Measurements from ENCODE around the gene MFAP2. TPM values are rescaled to one million over a fixed set of nuclear protein-coding genes. Genes with fewer than 3 reads are reported as not detected.

The MFAP2 gene
- total RNA-seq, 1 donor, result not detected

DNA sequence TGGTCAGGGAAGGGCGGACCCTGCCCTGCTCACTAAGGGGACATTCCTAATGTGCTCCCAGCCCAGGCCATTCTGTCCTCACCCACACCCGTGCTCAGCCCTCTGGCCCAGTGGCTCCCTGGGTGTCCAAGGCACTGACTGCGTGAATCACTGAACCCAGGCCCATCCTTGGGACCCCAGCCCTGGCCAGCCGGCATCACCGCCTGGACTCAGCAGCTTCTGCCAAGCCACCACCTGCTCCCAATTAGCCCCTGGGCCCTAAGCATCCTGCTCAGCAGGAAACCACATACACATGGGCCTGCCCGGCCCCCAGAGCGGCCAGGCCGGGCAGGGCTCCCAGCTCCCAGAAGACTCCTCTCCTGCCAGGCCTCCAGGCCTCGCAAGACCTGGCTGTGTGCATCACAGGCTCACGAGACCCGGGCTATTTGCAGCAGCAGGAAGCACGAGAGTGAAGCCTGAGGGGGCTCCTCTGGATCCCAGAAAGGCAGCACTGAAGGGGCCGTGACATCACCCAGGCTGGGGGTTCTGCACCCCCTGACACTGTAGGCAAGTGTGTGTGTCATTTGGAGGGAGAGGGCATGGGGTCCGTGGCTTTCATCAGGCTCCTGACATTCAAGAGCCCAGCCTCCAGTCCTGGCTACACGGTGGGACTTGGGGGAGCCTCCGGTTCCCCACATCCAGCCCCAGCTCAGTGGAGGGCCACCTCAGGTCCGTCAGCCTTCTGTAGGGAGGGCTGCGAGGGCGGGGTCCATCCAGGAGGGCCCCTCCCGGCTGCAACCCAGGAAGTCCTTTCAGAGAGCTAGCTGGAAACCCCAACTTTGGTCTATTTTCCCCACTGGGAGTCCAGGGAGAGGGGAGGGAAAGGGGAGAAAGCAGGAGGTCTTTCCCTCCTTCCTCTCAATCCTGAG lies 1.6 kb downstream of the MFAP2 start:
- H3K4me3 ChIP-seq (ENCODE audit: low read length), result no peak overlapping the region
- no peaks in the 10 kb centered on the region for H3K4me1 ChIP-seq (ENCODE audit: insufficient read depth, low read length)
- no peaks in the 10 kb centered on the region for H3K9me3 ChIP-seq (ENCODE audit: low read depth, low read length)
- H3K27me3 ChIP-seq (ENCODE audit: insufficient read depth, low read length), result peaks cover 16% of the 10 kb centered on the region

DNA sequence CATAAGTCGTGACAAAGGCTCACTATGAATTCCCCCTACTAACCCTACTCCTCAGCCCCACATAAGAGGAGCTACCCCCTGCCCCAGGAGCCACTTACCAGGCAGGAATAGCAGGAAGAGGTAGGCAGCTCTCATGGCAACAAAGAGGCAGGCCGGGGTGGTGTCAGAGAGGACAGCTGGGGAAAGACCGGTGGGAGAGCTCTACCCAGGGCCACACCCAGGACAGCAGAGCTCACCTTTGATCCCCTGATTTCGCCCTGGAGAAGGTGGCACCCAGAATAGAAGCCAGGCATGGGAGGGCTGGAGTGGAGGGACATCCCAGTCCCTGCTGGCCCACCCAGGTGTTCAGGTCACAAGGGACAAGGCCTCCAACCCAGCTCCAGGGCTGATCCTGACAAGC lies 2.3 kb downstream of the MFAP2 start:
- no peaks in the 10 kb centered on the region for H3K9me3 ChIP-seq (ENCODE audit: low read depth, low read length)
- no peak overlapping the region for H3K4me3 ChIP-seq (ENCODE audit: low read length)
- peaks cover 16% of the 10 kb centered on the region for H3K27me3 ChIP-seq (ENCODE audit: insufficient read depth, low read length)
- no peaks in the 10 kb centered on the region for H3K4me1 ChIP-seq (ENCODE audit: insufficient read depth, low read length)

DNA sequence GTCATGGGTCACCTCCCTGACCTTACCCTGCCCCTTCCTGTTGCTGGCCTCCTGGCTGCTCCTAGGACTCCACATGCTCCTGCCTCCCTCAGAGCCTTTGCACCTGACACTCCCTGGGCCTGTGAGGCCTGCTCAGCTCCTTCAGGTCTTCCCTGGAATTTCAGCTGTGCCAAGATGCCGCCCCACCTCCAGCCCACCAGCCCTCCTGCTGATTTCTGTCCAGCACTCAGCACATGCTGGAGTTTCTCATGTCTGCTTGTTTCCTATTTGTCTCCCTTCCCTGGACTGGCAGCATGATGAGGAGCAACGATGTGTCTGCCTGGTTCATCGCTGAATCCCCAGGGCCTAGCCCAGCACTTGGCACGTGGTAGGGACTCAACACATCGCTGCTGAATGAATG lies 3.0 kb downstream of the MFAP2 start:
- H3K27me3 ChIP-seq (ENCODE audit: insufficient read depth, low read length), result peaks cover 16% of the 10 kb centered on the region
- H3K4me3 ChIP-seq (ENCODE audit: low read length), result no peak overlapping the region
- no peaks in the 10 kb centered on the region for H3K4me1 ChIP-seq (ENCODE audit: insufficient read depth, low read length)
- H3K9me3 ChIP-seq (ENCODE audit: low read depth, low read length), result no peaks in the 10 kb centered on the region

DNA sequence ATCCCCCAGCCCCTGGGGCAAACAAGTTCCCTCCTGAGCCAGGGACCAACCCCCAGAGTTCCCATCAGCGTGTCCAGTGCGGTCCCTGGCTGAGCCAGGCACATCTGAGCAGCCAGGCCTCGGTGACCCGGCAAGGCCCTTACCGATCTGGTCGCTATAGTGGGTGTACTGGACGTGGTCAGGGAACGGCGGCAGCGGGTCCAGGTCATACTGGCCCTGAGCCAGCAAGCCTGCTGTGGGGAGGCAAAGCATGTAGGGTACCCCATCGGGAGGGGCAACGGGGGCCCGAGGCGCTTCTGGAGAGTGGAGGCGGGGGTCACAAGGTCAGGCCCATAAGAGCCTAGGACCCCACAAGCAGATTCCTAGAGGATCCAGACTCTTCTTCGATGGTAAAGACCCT lies 3.5 kb downstream of the MFAP2 start:
- Histone ChIP-seq H3K9me3 (ENCODE audit: low read depth, low read length) (no peaks in the 10 kb centered on the region), H3K27me3 (ENCODE audit: insufficient read depth, low read length) (peaks cover 16% of the 10 kb centered on the region)

DNA sequence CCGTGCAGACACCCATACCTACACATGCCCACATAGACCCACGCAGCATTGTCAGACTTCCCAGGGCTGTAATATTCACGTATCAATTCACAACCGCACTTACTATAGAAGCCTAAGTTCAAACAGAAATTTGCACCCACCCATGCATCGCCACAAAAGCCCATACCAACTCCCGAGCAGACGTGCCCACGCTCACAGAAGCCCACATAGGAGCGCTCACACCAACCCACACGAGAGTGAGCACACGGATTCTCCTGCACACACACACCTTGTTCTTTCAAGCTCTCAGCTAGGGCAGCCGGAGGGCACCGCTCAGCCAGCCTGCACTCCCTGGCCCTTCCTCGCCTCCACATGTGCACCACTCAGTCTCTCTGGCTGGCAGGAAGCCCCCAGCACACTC lies 4.6 kb downstream of the MFAP2 start:
- Histone ChIP-seq H3K27me3 (ENCODE audit: insufficient read depth, low read length) (peaks cover 8% of the 10 kb centered on the region), H3K4me1 (ENCODE audit: insufficient read depth, low read length) (no peaks in the 10 kb centered on the region), H3K9me3 (ENCODE audit: low read depth, low read length) (no peaks in the 10 kb centered on the region), H3K4me3 (ENCODE audit: low read length) (no peak overlapping the region)

More for the DNA sequence above, 3.5 kb downstream of the MFAP2 start:
- no peaks in the 10 kb centered on the region for H3K4me1 ChIP-seq (ENCODE audit: insufficient read depth, low read length)
- no peak overlapping the region for H3K4me3 ChIP-seq (ENCODE audit: low read length)

DNA sequence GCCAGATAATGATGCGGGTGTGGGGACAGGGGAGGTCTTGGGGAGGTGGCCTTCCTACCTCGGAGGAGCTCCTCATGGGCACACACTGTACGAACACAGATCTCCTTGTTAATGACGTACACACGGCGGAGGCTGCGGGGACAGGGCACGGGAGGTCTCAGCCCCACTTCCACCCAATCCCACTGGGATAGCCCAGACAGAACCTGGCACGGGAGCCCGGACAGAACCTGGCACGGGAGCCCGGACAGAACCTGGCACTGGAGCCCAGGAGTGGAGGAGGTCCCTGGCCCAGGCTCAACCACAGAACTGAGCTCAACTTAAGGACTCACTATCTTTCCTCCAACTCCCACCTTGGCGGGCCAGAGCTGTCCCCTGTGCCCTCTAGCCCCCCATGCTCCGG lies 5.2 kb downstream of the MFAP2 start:
- Histone ChIP-seq H3K27me3 (ENCODE audit: insufficient read depth, low read length) (peaks cover 8% of the 10 kb centered on the region), H3K4me3 (ENCODE audit: low read length) (no peak overlapping the region), H3K4me1 (ENCODE audit: insufficient read depth, low read length) (no peaks in the 10 kb centered on the region), H3K9me3 (ENCODE audit: low read depth, low read length) (no peaks in the 10 kb centered on the region)

DNA sequence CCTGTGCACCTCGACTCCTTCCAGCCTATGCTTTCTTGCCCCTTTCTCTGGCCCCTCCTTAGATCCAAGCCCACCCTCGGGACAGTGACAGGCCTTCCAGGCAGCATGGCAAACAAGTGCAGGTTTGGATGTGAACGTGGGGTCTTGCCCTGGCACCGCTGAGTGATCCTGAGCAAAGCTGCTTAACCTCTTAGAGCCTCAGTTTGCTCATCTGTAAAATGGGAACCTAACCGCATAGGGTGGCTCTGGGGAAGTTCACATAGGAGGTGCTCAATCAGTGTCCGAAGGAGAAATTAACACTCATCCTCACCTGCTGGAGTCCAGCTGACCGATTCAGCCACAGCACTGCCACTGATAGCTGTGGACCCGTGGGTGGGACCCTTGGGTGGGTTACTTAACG lies 7.2 kb downstream of the MFAP2 start:
- H3K27me3 ChIP-seq (ENCODE audit: insufficient read depth, low read length), result no peaks in the 10 kb centered on the region
- no peaks in the 10 kb centered on the region for H3K4me1 ChIP-seq (ENCODE audit: insufficient read depth, low read length)
- no peaks in the 10 kb centered on the region for H3K9me3 ChIP-seq (ENCODE audit: low read depth, low read length)
- H3K4me3 ChIP-seq (ENCODE audit: low read length), result no peak overlapping the region

DNA sequence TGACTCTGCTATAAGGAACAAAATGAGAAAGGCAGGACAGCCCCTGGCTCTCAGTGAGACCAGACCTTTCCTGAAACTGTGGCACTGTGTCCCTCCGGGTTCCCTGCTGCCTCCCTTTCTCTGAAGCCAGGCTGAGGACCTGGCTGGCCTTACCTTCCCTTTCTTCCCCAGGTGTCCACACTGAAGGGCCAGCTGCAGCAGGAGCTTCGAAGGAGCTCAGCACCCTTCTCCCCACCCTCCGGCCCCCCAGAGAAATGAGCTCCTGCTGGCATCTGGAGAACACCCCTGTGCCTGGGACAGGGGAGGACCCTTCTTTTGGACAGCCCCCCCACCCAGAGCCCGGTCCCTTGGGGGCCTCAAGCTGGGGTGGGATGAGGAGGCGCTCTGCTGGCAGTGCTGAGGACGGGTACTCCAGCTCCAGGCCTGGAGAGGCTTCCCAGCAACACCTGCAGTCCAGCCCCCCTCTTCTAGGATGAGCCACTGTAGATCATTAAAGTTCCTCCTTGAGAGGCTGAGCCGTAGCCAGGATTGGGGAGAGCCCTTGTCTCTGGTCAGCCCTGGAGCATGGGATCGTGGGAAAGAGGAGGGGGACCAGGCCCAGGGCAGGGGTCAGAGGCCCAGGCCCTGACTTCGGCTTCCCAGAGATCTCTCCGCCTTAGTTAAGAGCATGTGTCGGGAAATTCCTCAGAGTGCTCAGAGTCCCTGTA lies 8.1 kb downstream of the MFAP2 start:
- no peaks in the 10 kb centered on the region for H3K9me3 ChIP-seq (ENCODE audit: low read depth, low read length)
- H3K4me1 ChIP-seq (ENCODE audit: insufficient read depth, low read length), result no peaks in the 10 kb centered on the region
- H3K27me3 ChIP-seq (ENCODE audit: insufficient read depth, low read length), result no peaks in the 10 kb centered on the region
- H3K4me3 ChIP-seq (ENCODE audit: low read length), result no peak overlapping the region

DNA sequence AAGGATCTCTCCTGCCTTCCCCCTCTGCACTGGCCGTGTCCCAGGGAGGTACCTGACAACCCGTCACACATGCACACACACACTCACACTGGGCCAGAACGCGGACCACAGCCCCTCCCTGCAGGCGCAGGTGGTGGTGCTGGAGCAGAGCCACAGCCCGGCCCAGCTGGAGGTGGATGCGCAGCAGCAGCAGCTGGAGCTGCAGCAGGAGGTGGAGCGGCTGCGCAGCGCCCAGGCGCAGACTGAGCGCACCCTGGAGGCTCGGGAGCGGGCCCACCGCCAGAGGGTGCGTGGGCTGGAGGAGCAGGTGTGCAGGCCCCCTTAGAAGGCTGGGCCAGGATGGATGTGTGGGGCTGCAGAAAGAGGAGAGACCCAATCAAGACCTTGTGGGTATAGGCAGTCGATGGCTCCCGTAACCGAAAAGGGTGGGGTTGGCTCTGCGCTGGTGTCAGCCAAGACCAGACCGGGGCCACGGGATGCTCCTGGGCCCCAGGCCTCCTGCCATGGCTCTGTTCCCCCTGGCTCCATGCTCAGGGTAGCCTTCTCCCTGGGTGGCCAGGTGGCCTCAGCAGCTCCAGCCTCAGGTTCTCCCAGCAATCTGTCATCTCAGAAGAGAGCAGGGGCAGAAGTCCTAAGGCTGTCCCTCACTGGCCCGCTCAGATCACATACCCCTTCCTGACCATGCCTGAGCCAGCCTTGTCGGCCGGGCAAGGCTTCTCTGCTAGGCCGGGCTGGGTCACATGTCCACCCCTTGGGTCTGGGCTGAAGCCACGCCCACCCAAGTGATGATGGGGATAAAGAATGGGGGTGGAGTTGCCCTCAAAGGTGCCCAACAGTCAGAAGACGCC lies 8.9 kb downstream of the MFAP2 start:
- Histone ChIP-seq H3K27me3 (ENCODE audit: insufficient read depth, low read length) (no peaks in the 10 kb centered on the region), H3K9me3 (ENCODE audit: low read depth, low read length) (no peaks in the 10 kb centered on the region), H3K4me1 (ENCODE audit: insufficient read depth, low read length) (no peaks in the 10 kb centered on the region), H3K4me3 (ENCODE audit: low read length) (no peak overlapping the region)

DNA sequence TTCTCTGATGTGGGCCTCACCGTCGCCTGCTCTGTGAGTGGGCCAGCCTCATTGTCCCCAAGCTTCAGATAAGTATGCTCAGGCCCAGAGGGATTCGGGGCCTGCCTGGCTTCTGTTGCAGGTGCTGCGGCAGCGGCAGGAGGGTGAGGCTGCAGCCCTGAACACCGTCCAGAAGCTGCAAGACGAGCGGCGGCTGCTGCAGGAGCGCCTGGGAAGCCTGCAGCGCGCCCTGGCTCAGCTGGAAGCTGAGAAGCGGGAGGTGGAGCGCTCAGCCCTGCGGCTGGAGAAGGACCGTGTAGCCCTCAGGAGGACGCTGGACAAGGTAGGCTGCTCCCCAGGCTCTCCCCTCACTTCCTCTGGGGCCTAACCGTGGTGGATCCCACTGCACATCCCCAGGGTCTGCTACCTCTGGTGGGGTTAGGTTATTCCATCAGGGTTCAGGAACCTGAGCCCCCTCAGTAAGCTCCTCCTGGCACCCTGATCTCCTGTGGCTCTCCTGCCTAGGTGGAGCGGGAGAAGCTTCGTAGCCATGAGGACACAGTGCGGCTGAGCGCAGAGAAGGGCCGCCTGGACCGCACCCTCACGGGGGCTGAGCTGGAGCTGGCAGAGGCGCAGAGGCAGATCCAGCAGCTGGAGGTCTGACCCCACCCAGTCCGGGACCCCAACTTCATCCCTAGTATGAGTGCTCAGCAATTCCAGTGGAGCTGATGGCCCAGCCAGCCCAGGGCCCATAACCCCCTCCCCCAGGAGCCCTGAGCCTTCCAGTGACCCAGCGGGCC lies 10.1 kb downstream of the MFAP2 start:
- Histone ChIP-seq H3K9me3 (ENCODE audit: low read depth, low read length) (no peaks in the 10 kb centered on the region), H3K27me3 (ENCODE audit: insufficient read depth, low read length) (no peaks in the 10 kb centered on the region), H3K4me3 (ENCODE audit: low read length) (no peak overlapping the region), H3K4me1 (ENCODE audit: insufficient read depth, low read length) (no peaks in the 10 kb centered on the region)

DNA sequence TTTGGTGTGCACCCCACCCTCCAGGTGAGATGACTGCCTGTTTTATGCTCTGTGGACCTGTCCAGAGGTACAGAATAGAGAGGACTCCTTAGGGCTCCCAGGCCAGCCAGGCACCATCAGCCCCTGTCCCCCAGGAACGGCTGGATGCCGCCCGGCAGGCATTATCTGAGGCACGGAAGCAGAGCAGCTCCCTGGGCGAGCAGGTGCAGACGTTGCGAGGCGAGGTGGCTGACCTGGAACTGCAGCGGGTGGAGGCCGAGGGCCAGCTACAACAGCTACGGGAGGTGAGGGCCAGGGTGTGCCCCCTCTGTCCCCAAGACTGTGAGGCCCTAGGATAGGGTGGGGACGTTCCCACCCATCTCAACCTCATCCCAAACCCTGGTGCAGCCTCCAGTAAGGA lies 10.8 kb downstream of the MFAP2 start:
- Histone ChIP-seq H3K4me3 (ENCODE audit: low read length) (no peak overlapping the region), H3K27me3 (ENCODE audit: insufficient read depth, low read length) (no peaks in the 10 kb centered on the region), H3K9me3 (ENCODE audit: low read depth, low read length) (no peaks in the 10 kb centered on the region), H3K4me1 (ENCODE audit: insufficient read depth, low read length) (no peaks in the 10 kb centered on the region)

DNA sequence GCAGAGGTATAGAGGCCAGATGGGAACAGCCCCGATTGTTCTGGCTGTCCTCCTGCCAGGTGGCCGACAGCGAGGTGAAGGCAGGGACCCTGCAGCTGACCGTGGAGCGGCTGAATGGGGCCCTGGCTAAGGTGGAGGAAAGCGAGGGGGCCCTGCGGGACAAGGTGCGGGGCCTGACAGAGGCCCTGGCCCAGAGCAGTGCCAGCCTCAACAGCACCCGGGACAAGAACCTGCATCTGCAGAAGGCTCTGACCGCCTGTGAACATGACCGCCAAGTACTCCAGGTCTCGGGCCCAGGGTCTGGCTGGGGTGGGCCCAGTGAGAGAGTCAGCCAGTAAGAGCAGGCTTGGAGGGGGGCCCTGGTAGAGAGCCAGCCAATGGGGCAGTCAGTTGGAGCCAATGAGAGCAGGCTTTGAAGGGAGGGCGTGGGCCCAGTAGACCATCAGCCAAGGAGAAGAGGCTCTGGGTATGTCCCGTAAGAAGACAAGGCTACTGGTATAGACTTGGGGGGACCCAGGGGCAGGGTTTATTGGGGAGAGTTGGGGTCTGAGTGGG lies 11.3 kb downstream of the MFAP2 start:
- H3K4me3 ChIP-seq (ENCODE audit: low read length), result no peak overlapping the region
- no peaks in the 10 kb centered on the region for H3K9me3 ChIP-seq (ENCODE audit: low read depth, low read length)
- no peaks in the 10 kb centered on the region for H3K27me3 ChIP-seq (ENCODE audit: insufficient read depth, low read length)
- H3K4me1 ChIP-seq (ENCODE audit: insufficient read depth, low read length), result no peaks in the 10 kb centered on the region

DNA sequence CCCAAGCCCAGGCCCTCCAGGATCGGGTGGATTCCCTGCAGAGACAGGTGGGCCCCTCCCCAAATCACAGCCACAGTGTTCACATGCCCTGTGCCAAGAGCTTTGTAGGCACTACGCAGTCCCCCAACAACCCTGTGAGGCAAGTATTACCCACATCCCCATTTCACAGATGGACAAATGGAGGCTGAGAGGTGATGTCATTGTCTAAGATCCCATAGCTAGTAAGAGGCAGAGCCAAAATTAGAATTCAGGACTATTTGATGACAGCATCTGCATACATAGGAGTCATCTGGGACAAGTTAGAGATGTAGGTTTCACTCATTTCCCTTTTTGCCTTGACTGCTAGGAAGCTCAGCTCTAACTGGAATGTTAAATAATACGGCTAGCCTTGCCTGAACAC lies 12.0 kb downstream of the MFAP2 start:
- Histone ChIP-seq H3K9me3 (ENCODE audit: low read depth, low read length) (no peaks in the 10 kb centered on the region), H3K27me3 (ENCODE audit: insufficient read depth, low read length) (no peaks in the 10 kb centered on the region), H3K4me3 (ENCODE audit: low read length) (no peak overlapping the region), H3K4me1 (ENCODE audit: insufficient read depth, low read length) (no peaks in the 10 kb centered on the region)

DNA sequence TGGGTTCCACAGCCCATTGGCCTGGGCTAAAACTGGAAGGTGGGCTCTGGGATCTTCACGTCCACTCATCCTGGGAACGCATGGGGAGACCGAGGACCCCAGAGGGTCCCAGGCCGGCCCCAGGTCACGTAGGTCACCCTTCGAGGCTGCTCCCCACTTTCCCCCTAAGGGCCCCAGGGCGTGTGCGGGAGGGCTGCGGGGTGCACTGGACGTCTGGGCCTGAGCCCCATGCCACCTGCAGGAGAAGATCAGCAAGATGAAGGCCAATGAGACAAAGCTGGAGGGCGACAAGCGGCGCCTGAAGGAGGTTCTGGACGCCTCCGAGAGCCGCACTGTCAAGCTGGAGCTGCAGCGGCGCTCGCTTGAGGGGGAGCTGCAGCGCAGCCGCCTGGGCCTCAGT lies 12.5 kb downstream of the MFAP2 start:
- Histone ChIP-seq H3K4me1 (ENCODE audit: insufficient read depth, low read length) (no peaks in the 10 kb centered on the region), H3K9me3 (ENCODE audit: low read depth, low read length) (no peaks in the 10 kb centered on the region), H3K4me3 (ENCODE audit: low read length) (no peak overlapping the region), H3K27me3 (ENCODE audit: insufficient read depth, low read length) (no peaks in the 10 kb centered on the region)
